NAMALWA (cell line): ENCODE data around the gene EPB41L4A.
A peak's percentile ranks its signal among the peaks of the same experiment; 100 is the strongest.

Source experiments
- DNase-seq: peaks from one replicate; pipeline ENCODE4 v3.0.0-alpha.2; 2015; ENCODE audit warnings: low spot score

EPB41L4A gene

GRCh38 chr5:112310746-112311145 lies 108.3 kb downstream of the EPB41L4A start:
- DNase-seq = no peak

DNA sequence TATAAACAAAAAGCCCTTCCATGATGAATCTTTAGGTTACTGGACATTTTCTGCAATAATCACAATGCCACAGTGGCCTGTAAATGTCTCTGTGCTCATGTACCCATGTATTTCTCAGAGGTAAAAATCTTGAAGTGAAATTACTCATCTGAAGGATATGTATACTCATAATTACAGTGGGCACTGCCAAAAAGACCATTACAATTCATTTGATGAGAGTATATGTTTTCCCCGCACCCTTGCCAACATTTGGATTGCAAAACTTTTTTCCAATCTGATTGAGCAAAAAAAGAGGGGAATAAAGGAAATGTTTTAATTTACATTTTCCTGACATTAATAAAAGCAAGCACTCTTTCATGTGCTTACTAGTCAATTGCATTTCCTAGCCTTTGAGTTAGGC lies 110.5 kb downstream of the EPB41L4A start:
- DNase-seq = no peak

GRCh38 chr5:112306956-112307355 lies 112.1 kb downstream of the EPB41L4A start:
- peak; percentile 33 for DNase-seq

DNA sequence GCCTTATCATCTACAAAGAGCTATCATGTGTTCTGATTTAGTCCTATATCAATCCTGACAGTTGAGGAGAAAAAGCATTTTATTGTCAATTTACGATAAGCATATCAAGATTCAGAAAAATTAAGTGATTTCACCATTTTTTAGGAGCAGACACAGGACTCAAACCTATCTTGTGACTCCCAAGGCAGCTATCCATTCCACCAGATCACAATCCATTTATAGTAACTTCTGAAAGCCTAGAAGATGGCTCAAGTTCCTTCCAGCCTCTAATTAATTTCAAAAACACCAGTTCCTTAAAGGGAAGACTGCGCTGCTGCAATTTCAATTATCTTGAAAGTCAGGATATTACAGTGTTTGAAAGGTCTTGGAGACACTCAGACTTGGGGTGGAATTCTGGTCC lies 114.3 kb downstream of the EPB41L4A start:
- DNase-seq = no peak

GRCh38 chr5:112303685-112304084 lies 115.4 kb downstream of the EPB41L4A start:
- no peak for DNase-seq

GRCh38 chr5:112294126-112294525 lies 125.0 kb downstream of the EPB41L4A start:
- no peak for DNase-seq

DNA sequence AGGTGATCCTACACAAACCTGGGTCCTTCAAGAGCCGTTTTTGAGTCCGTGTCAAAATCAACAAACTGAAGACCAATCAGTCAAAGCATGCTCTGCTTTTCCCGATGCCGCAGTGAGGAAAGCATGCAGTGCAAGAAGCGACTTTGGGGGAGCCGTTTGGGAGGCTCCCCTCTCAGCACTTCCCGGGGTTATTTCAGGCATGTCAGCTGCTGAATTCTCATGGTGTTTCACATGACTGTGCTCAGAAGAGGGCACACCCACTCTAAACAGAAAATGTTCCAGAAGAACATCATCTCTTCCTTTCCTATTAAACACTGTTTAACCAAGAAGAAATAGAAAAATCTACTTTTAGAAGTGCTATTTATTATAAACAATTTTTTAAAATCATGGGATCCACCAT lies 125.5 kb downstream of the EPB41L4A start:
- no peak for DNase-seq

DNA sequence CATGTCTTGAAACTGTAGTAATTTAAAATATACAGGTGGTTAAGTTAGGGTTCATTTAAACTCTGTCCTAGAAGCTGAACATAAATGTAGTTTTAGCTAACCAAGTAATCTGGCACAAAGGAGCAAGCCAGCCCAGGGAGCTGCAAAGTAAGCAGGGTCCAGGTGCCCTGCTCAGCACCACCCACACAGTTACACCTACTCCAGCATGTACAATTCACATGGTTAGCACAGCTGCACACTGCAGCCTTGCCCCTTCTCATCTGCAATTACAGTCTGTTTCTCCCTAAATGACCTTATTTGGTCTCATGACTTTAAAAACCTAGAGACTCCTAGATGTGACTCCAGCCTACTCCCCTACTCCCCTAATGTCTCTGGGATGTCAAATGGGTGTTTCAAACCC lies 128.4 kb downstream of the EPB41L4A start:
- no peak for DNase-seq

DNA sequence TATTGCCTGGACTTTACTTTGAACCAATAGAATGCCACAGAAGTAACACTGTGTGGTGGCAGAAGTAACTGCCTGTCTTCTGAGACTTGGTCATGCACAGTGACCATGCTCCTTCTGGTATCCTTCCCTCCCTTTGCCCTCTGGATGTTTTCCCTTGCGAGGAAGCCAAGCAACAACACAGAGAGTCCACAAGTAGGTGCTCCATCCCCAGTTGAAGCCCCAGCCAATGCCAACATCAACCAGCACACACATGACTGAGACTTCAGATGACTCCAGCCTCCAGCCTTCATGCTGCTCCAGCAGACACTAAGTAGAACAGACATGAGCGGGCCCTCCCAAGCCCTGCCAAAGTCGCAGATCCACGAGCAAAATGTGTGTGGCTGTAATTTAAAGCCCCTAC lies 129.6 kb downstream of the EPB41L4A start:
- no peak for DNase-seq

- DNase-seq = no peak
These were observed 134.8 kb downstream of the EPB41L4A start for GRCh38 chr5:112283943-112284929.

- no peak for DNase-seq
These were observed 136.0 kb downstream of the EPB41L4A start for GRCh38 chr5:112283034-112283582.

- no peak for DNase-seq
These were observed 140.0 kb downstream of the EPB41L4A start for GRCh38 chr5:112279082-112279481.

DNA sequence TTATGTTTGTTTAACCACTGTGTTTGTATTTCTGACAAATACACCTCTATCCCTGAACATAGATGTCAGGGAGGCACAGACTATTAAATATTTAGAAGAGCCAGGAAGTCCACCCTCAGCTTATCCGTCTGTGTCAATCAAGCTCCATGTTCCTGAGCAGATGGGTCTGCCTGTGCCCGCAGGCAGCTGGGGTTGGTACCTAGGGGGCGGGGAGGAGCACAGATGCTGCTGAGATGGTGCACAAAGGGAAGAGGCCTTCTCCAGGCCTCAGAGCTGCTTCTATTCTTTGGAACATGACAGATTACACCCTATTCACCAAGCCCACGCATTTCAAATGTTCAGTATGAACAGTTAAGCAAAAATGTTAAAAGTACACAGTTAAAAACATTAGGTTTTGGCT lies 142.1 kb downstream of the EPB41L4A start:
- DNase-seq = peak; percentile 82

DNA sequence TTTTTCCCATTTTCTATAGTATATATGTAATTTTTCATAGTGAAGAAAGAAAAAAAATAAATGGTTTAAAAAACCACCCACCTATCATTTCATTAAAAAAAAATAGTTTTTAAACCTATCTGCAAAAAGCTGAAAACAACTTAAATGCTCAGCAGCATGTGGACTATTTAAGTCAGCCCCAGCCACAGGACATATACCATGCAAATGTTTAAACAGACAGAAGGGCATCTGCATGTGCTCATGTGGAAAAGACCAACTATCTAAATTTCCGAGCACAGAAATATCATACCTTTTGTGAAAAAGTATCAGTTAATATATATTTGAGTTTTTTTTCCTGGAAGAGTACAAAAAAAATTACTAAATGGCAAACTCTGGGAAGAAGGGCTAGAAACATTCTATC lies 143.4 kb downstream of the EPB41L4A start:
- DNase-seq = peak; percentile 59

- no peak for DNase-seq
These were observed 148.5 kb downstream of the EPB41L4A start for GRCh38 chr5:112270299-112271293.

GRCh38 chr5:112267231-112267630 lies 151.8 kb downstream of the EPB41L4A start:
- no peak for DNase-seq

DNA sequence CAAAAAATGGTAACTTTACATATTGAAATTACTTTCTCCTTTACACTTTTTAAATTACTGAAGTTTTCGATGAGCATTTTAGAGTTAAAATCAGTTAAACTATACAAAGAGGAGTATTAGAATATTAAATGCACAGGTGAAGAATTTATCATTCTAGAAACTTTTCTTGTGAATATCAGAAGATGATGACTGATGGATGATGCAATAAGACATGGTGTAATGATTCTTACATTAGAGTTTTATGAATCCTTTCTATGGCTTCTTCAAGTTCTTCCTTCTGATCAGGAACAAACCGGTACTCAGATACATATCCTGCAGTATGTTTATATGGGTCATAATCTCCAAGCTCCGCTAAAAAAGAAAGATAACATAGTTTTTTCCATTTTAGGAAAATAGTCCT lies 154.4 kb downstream of the EPB41L4A start:
- no peak for DNase-seq

DNA sequence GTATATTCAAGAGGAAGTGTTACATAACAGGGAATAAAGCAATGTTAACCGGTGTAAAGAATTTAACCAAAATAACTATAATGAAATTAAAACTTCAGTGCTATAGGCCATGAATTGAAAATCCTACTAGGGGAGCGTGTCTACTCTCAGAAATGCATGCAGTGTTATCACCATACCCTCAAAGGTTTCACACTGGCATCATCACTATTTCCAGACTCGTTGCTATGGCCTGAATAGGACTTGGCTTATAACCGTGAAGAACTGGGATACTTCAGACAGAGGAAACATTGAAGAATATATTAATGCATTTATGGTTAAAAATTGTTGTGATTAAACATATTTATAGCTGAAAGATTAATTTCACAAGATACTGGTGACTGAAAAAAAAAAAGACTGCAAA lies 154.9 kb downstream of the EPB41L4A start:
- no peak for DNase-seq

DNA sequence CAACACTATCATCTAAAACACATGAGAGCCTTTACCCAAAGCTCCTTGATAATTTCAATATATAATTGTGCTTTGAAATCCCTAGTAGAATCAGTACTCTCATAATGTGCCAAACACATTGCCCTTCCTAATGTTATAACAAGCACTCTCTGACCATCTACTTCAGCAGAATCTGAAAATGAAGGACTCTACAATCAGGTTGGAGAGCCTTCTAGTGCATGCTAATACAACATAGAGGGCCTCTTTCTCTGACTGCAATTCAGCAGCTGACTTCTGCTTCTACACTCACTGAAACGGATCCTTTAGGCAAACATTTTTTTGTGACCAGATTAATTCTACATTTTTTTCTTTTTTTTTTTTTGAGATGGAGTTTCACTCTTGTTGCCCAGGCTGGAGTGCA lies 155.6 kb downstream of the EPB41L4A start:
- DNase-seq = no peak

- no peak for DNase-seq
These were observed 160.5 kb downstream of the EPB41L4A start for GRCh38 chr5:112258571-112258970.

DNA sequence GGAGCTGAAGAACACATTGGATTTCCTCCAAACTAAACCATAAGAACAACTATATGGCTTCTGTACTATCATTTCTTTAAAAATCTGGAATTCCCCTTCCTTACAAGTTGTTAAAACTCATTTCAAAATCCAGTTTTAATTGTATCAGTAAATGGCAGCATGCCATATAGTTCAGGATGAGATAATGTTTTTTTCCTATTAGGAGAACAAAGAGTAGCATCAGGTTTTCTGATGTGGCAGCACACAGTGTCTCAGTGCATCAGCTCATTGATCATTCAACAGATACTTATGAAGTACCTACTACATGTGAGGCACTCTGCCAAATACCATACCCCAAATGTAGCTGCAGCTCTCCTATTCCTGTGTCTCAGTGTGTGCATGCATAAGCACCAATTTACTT lies 161.1 kb downstream of the EPB41L4A start:
- no peak for DNase-seq

GRCh38 chr5:112257005-112257404 lies 162.1 kb downstream of the EPB41L4A start:
- DNase-seq = no peak
